ENCODE results near the gene NPC1L1.

NPC1L1 gene

GRCh38 chr7:44581879-44582603, 40.9 kb upstream of the NPC1L1 start, which contains the start of gene TMED4:
Gene TMED4 (minus strand): TSS chr7:44582231. CDS start chr7:44582206, 25 bp downstream.
- Mint-ChIP-seq H3K4me1 (peaks cover 36% of the 10 kb centered on the region), H3K4me3 (peak within 1 kb of the TSS; percentile 88), H3K9me3 (no peaks in the 10 kb centered on the region), H3K36me3 (ENCODE audit: low read depth) (peaks cover 26% of the 10 kb centered on the region), H3K27ac (peak within 1 kb of the TSS; percentile 90), H3K27me3 (ENCODE audit: low read depth, poor library complexity) (peaks cover 27% of the 10 kb centered on the region)
- no peak for TF ChIP-seq CTCF (IDR thresholded peaks at IDR 0.05)
- DNase-seq: peak; percentile 100

- H3K4me1 Mint-ChIP-seq: peaks cover 37% of the 10 kb centered on the region
These were observed 40.1 kb upstream of the NPC1L1 start for GRCh38 chr7:44580945-44581878.

GRCh38 chr7:44576228-44576627, 35.1 kb upstream of the NPC1L1 start:
- Mint-ChIP-seq H3K27ac (no peak overlapping the region), H3K4me1 (peaks cover 60% of the 10 kb centered on the region), H3K36me3 (ENCODE audit: low read depth) (peaks cover 56% of the 10 kb centered on the region), H3K9me3 (no peaks in the 10 kb centered on the region), H3K4me3 (peak overlapping the region; percentile 57), H3K27me3 (ENCODE audit: low read depth, poor library complexity) (no peaks in the 10 kb centered on the region)
- no peak for DNase-seq
- TF ChIP-seq CTCF (IDR thresholded peaks at IDR 0.05): no peak

More at GRCh38 chr7:44580945-44581878, 40.1 kb upstream of the NPC1L1 start:
- Mint-ChIP-seq H3K27ac (peak overlapping the region; percentile 84), H3K36me3 (ENCODE audit: low read depth) (peaks cover 27% of the 10 kb centered on the region), H3K27me3 (ENCODE audit: low read depth, poor library complexity) (peaks cover 24% of the 10 kb centered on the region), H3K4me3 (peak overlapping the region; percentile 88), H3K9me3 (no peaks in the 10 kb centered on the region)
- peak; percentile 29 for DNase-seq
- TF ChIP-seq CTCF (IDR thresholded peaks at IDR 0.05): no peak

GRCh38 chr7:44575054-44575453, 33.9 kb upstream of the NPC1L1 start:
- no peak for TF ChIP-seq CTCF (IDR thresholded peaks at IDR 0.05)
- Mint-ChIP-seq H3K36me3 (ENCODE audit: low read depth) (peaks cover 55% of the 10 kb centered on the region), H3K27ac (peak overlapping the region; percentile 98), H3K9me3 (no peaks in the 10 kb centered on the region), H3K4me3 (peak overlapping the region; percentile 97), H3K27me3 (ENCODE audit: low read depth, poor library complexity) (no peaks in the 10 kb centered on the region), H3K4me1 (peaks cover 50% of the 10 kb centered on the region)
- no peak for DNase-seq

DNA sequence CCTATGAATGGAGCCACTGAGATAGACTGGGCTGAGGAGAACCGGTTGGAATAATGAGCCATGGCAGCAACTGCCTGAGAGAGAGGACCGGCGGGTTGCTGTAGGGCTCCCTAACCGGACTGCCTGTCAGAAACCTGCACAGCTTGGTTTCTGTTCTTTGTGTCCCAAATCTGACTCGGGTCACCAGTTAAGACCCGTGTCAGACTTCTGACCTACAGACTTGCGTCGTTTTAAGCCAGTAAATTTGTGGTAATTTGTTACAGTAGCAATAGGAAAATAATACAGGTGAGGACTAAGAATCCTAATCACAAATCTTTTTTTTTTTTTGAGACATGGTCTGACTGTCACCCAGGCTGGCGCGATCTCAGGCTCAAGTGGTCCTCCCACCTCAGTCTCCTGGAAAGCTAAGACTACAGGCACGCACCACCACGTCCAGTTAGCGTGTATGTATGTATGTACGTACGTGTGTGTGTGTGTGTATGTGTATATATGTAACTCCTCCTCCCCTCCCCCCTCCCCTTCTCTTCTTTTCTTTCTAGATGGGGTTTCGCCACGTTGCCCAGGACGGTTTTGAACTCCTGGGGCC, 33.2 kb upstream of the NPC1L1 start:
- H3K27ac Mint-ChIP-seq: peak overlapping the region; percentile 98
- H3K9me3 Mint-ChIP-seq: no peaks in the 10 kb centered on the region
- H3K36me3 Mint-ChIP-seq (ENCODE audit: low read depth): peaks cover 55% of the 10 kb centered on the region
- H3K4me3 Mint-ChIP-seq: peak overlapping the region; percentile 97
- no peak for DNase-seq
- TF ChIP-seq CTCF (IDR thresholded peaks at IDR 0.05): no peak
- H3K27me3 Mint-ChIP-seq (ENCODE audit: low read depth, poor library complexity): no peaks in the 10 kb centered on the region
- peaks cover 43% of the 10 kb centered on the region for H3K4me1 Mint-ChIP-seq

All from nephron progenitor cell (in vitro differentiated cells).